PC-3 (cell line): Measurements from ENCODE around the gene ZNF148. TPM values are rescaled to one million over a fixed set of nuclear protein-coding genes. Genes with fewer than 3 reads are reported as not detected.

Experiments used
- ATAC-seq: fragments of 200-7000 bp; cut with Tn5 transposase; 2 replicates; pipeline ENCODE4 v1.9.1; 2020; ENCODE audit warnings: mild to moderate bottlenecking, moderate library complexity
- BruUV-seq: library from RNA; stranded (reverse); fragments of 400-500 nt; replicated peaks from 2 replicates; lab custom pipeline; 2021; lab: Mats Ljungman, UMichigan
- CTCF ChIA-PET: fragments of 300-600 bp; sonication (Branson Sonifier 250); formaldehyde crosslinking; loops from one replicate; lab custom pipeline; 2022; ENCODE audit warnings: antibody characterized with exemption; lab: Charles Lee
- POLR2A ChIA-PET: fragments of 300-600 bp; sonication (Branson Sonifier 250); formaldehyde crosslinking; loops from one replicate; lab custom pipeline; 2022; ENCODE audit warnings: antibody characterized with exemption; ENCODE audit not compliant: unreplicated experiment; lab: Charles Lee
- DNase-seq: peaks from one replicate; pipeline ENCODE4 v3.0.0-alpha.2; 2015
- H2AFZ ChIP-seq: fragments of 300-600 bp; sonication (generic); 2 replicates; pipeline ENCODE4 v1.6.0; 2016; ENCODE audit warnings: antibody characterized with exemption, low read length
- H3F3A ChIP-seq: fragments of 300-600 bp; sonication (generic); one replicate; pipeline ENCODE4 v1.6.0; 2017; ENCODE audit warnings: antibody characterized with exemption, low read length, control low read depth, mild to moderate bottlenecking; ENCODE audit not compliant: unreplicated experiment
- H3K27ac ChIP-seq: fragments of 300-600 bp; sonication (generic); 2 replicates; pipeline ENCODE4 v1.5.1; 2016; ENCODE audit warnings: mild to moderate bottlenecking, low read length
- H3K27me3 ChIP-seq: fragments of 300-600 bp; sonication (generic); 2 replicates; pipeline ENCODE4 v1.6.1; 2016; ENCODE audit warnings: low read length, mixed read lengths
- H3K36me3 ChIP-seq: fragments of 300-600 bp; sonication (generic); 2 replicates; pipeline ENCODE4 v1.6.1; 2016; ENCODE audit warnings: low read depth, mixed run types, low read length, mixed read lengths
- H3K4me1 ChIP-seq: fragments of 300-600 bp; sonication (generic); 2 replicates; pipeline ENCODE4 v1.5.1; 2016; ENCODE audit warnings: low read length; ENCODE audit not compliant: insufficient read depth
- H3K4me2 ChIP-seq: fragments of 300-600 bp; sonication (generic); 2 replicates; pipeline ENCODE4 v1.6.0; 2016; ENCODE audit warnings: low read length
- H3K4me3 ChIP-seq: fragments of 300-600 bp; sonication (generic); 2 replicates; pipeline ENCODE4 v1.5.1; 2016; ENCODE audit warnings: mild to moderate bottlenecking, low read length, mixed read lengths
- H3K79me2 ChIP-seq: fragments of 300-600 bp; sonication (generic); 2 replicates; pipeline ENCODE4 v1.6.1; 2017; ENCODE audit warnings: low read length, mixed read lengths
- H3K9ac ChIP-seq: fragments of 300-600 bp; sonication (generic); 2 replicates; pipeline ENCODE4 v1.6.0; 2016; ENCODE audit warnings: mild to moderate bottlenecking, low read length
- H3K9me2 ChIP-seq: fragments of 300-600 bp; sonication (generic); replicated peaks from 2 replicates; pipeline ENCODE4 v1.6.1; 2016; ENCODE audit warnings: mixed run types, low read length, mixed read lengths
- H3K9me3 ChIP-seq: fragments of 300-600 bp; sonication (generic); 2 replicates; pipeline ENCODE4 v1.6.1; 2016; ENCODE audit warnings: low read length, mixed read lengths
- H4K20me1 ChIP-seq: fragments of 300-600 bp; sonication (generic); 2 replicates; pipeline ENCODE4 v1.6.1; 2016; ENCODE audit warnings: low read length, mixed read lengths
- EZH2 ChIP-seq: fragments of 300-600 bp; sonication (generic); IDR thresholded peaks from one replicate; pipeline ENCODE4 v1.6.1; 2017; ENCODE audit warnings: antibody characterized with exemption, mild to moderate bottlenecking, low read length; ENCODE audit not compliant: unreplicated experiment
- EZH2phosphoT487 ChIP-seq: fragments of 300-600 bp; sonication (generic); IDR thresholded peaks from 2 replicates; pipeline ENCODE4 v1.6.1; 2018; ENCODE audit warnings: mild to moderate bottlenecking, antibody characterized with exemption, low read length, borderline replicate concordance
- intact Hi-C: fragments of 100-400 bp; cut with micrococcal nuclease; formaldehyde crosslinking; loops from 2 replicates; pipeline ENCODE4 v1.9.0; 2023
- total RNA-seq: library from RNA; depleted of rRNA; stranded (reverse); fragments of >200 nt; gene quantifications from 2 replicates; pipeline ENCODE4 v1.2.3, GENCODE V29; 2014
- TF ChIP-seq, protein P1 (sequence below): fragments of 300-600 bp; sonication (generic); conservative IDR thresholded peaks from 2 replicates; pipeline ENCODE4 v1.5.1; 2017; ENCODE audit warnings: antibody characterized with exemption, low read depth, mild to moderate bottlenecking, low read length

ZNF148 gene
- total RNA-seq, 1 experiment from 2014 or later, result 18.1 TPM

- no TSS peak for BruUV-seq
- Histone ChIP-seq H2AFZ (peak overlapping the region; percentile 98), H3K9ac (peak overlapping the region; percentile 91), H3K36me3 (no peaks in the 10 kb centered on the region; the same call in 1 of the 2 replicates), H3K9me2 (no peaks in the 10 kb centered on the region), H3K9me3 (no peaks in the 10 kb centered on the region), H3K4me2 (peak overlapping the region; percentile 92), H3K4me1 (peaks cover 32% of the 10 kb centered on the region), H3F3A (no peaks in the 10 kb centered on the region), H3K79me2 (peaks cover 9% of the 10 kb centered on the region; the same call in 1 of the 2 replicates), H3K27ac (no peak overlapping the region), H3K4me3 (peak overlapping the region; percentile 79), H3K27me3 (no peaks in the 10 kb centered on the region), H4K20me1 (no peaks in the 10 kb centered on the region)
- TF ChIP-seq, protein P1, sequence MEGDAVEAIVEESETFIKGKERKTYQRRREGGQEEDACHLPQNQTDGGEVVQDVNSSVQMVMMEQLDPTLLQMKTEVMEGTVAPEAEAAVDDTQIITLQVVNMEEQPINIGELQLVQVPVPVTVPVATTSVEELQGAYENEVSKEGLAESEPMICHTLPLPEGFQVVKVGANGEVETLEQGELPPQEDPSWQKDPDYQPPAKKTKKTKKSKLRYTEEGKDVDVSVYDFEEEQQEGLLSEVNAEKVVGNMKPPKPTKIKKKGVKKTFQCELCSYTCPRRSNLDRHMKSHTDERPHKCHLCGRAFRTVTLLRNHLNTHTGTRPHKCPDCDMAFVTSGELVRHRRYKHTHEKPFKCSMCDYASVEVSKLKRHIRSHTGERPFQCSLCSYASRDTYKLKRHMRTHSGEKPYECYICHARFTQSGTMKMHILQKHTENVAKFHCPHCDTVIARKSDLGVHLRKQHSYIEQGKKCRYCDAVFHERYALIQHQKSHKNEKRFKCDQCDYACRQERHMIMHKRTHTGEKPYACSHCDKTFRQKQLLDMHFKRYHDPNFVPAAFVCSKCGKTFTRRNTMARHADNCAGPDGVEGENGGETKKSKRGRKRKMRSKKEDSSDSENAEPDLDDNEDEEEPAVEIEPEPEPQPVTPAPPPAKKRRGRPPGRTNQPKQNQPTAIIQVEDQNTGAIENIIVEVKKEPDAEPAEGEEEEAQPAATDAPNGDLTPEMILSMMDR, result no peak
- TF ChIP-seq EZH2, result no peak
- no peak for TF ChIP-seq EZH2phosphoT487
- ChIA-PET POLR2A (no interaction called here), CTCF (no interaction called here)
- intact Hi-C loops, result no loop called here
- DNase-seq (no peak), ATAC-seq (peak; percentile 10)
These were observed 163.5 kb downstream of the ZNF148 start for GRCh38 chr3:125211523-125212090.

- H3K27me3 ChIP-seq, result no peaks in the 10 kb centered on the region
- no peak overlapping the region for H3K9ac ChIP-seq
- ChIA-PET CTCF (no interaction called here), POLR2A (no interaction called here)
- BruUV-seq, result no TSS peak
- H3K79me2 ChIP-seq, result peaks cover 9% of the 10 kb centered on the region; the same call in 1 of the 2 replicates
- H3K4me3 ChIP-seq, result no peak overlapping the region
- H2AFZ ChIP-seq, result no peak overlapping the region
- no peak overlapping the region for H3K4me2 ChIP-seq
- H3K36me3 ChIP-seq, result no peaks in the 10 kb centered on the region; the same call in 1 of the 2 replicates
- H3K4me1 ChIP-seq, result peaks cover 22% of the 10 kb centered on the region
- no peaks in the 10 kb centered on the region for H3K9me2 ChIP-seq
- H3F3A ChIP-seq, result no peaks in the 10 kb centered on the region
- H3K9me3 ChIP-seq, result no peaks in the 10 kb centered on the region
- intact Hi-C loops, result no loop called here
- no peaks in the 10 kb centered on the region for H4K20me1 ChIP-seq
- TF ChIP-seq EZH2phosphoT487 (no peak), EZH2 (no peak)
- TF ChIP-seq, protein P1, result no peak
- H3K27ac ChIP-seq, result no peak overlapping the region
- ATAC-seq (no peak), DNase-seq (peak; percentile 37)
These were observed 167.1 kb downstream of the ZNF148 start for GRCh38 chr3:125207949-125208568.

- no TSS peak for BruUV-seq
- CTCF ChIA-PET, result no interaction called here
These were observed 167.6 kb downstream of the ZNF148 start for GRCh38 chr3:125207507-125207906.

More at GRCh38 chr3:125207507-125207906, 167.6 kb downstream of the ZNF148 start:
- Histone ChIP-seq H3K4me3 (no peak overlapping the region), H3K79me2 (peaks cover 9% of the 10 kb centered on the region; the same call in 1 of the 2 replicates), H4K20me1 (no peaks in the 10 kb centered on the region), H3K27ac (no peak overlapping the region), H3K36me3 (no peaks in the 10 kb centered on the region; the same call in 1 of the 2 replicates), H3F3A (no peaks in the 10 kb centered on the region), H3K9me2 (no peaks in the 10 kb centered on the region), H3K9ac (no peak overlapping the region), H2AFZ (no peak overlapping the region), H3K27me3 (no peaks in the 10 kb centered on the region), H3K9me3 (no peaks in the 10 kb centered on the region), H3K4me1 (peaks cover 18% of the 10 kb centered on the region), H3K4me2 (no peak overlapping the region)
- POLR2A ChIA-PET, result no interaction called here
- DNase-seq, result no peak
- TF ChIP-seq, protein P1, result no peak
- no peak for TF ChIP-seq EZH2
- no peak for TF ChIP-seq EZH2phosphoT487
- intact Hi-C loops, result no loop called here
- no peak for ATAC-seq
